Keratinocyte (primary cell): Measurements from ENCODE around the gene CRABP1.

Experiments used
- EZH2 ChIP-seq: IDR thresholded peaks from one replicate; pipeline ENCODE4 v1.6.1; 2012; ENCODE audit warnings: inconsistent platforms, mild to moderate bottlenecking, low read length, moderate library complexity
- TF ChIP-seq, protein P1 (sequence below), 3 experiments: IDR thresholded peaks in 1 of 3; conservative IDR thresholded peaks in 1 of 3; optimal IDR thresholded peaks in 1 of 3; 2 replicates in 2 of 3; 3 replicates in 1 of 3; pipeline versions ENCODE3 to v1.5.1; 2011; ENCODE audit warnings: low read length in 3 of 3, mild to moderate bottlenecking in 3 of 3, moderate library complexity in 2 of 3, control low read depth in 1 of 3, inconsistent platforms in 1 of 3; ENCODE audit not compliant: insufficient read depth in 2 of 3; ENCODE audit errors: extremely low read depth in 1 of 3

DNA sequence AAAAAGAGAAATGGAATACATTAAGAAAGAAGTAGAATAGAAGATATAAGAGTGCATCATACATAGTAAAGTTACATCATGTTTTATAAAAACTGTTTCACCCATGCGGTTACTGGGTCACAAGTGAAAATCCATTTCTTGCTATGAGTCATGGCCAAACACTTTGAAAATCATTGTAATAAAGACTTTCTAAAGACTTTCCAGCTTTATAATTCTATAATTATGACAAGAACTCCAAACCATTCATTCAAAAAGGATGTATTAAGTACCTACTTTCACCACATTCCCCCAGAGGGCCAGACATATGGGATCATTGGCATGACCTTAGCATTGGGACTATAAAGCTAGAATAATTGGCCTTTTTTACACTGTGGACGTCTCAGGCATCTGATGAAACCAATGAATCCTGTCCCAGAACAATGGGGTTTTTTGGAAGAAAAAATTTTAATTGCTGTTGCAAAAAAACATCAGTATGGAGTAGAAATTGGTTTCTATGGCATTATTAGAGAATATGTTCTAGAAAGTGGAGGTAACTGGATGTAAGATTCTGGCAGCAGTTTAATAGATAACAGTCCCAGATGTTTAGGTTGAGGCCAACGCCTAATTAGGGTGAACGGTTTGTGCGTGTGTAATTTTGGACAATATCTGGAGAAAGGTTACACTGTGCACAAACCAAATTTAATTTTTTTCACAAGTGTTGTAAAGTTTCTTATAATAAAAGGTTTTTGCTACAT lies 37.4 kb upstream of the CRABP1 start:
- TF ChIP-seq, protein P1, sequence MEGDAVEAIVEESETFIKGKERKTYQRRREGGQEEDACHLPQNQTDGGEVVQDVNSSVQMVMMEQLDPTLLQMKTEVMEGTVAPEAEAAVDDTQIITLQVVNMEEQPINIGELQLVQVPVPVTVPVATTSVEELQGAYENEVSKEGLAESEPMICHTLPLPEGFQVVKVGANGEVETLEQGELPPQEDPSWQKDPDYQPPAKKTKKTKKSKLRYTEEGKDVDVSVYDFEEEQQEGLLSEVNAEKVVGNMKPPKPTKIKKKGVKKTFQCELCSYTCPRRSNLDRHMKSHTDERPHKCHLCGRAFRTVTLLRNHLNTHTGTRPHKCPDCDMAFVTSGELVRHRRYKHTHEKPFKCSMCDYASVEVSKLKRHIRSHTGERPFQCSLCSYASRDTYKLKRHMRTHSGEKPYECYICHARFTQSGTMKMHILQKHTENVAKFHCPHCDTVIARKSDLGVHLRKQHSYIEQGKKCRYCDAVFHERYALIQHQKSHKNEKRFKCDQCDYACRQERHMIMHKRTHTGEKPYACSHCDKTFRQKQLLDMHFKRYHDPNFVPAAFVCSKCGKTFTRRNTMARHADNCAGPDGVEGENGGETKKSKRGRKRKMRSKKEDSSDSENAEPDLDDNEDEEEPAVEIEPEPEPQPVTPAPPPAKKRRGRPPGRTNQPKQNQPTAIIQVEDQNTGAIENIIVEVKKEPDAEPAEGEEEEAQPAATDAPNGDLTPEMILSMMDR (optimal IDR thresholded peaks at IDR 0.05 in 1 of 3, IDR thresholded peaks at IDR 0.05 in 1 of 3, conservative IDR thresholded peaks at IDR 0.05 in 1 of 3; ENCODE audit: extremely low read depth in 1 of 3, insufficient read depth in 2 of 3, low read length in 3 of 3): no peak
- TF ChIP-seq EZH2: no peak
